H1 (cell line): ENCODE measurements around the gene SPATA16.

Source experiments
- ASH2L ChIP-seq: fragments of 200-600, 300-600 bp; sonication (generic); IDR thresholded peaks from one replicate; pipeline ENCODE4 v1.7.1; 2017; ENCODE audit warnings: low read length
- CHD2 ChIP-seq: IDR thresholded peaks from 2 replicates; pipeline ENCODE4 v1.6.1; 2012; ENCODE audit warnings: low read length, improper control_type of control experiment
- CTCF ChIP-seq, 3 experiments: IDR thresholded peaks; 1 replicate in 2 of 3; 2 replicates in 1 of 3; pipeline versions ENCODE4 v1.5.1 to v1.6.1; 2011; ENCODE audit warnings: low read length in 3 of 3, mild to moderate bottlenecking in 3 of 3, inconsistent platforms in 2 of 3, low read depth in 1 of 3, moderate library complexity in 1 of 3; ENCODE audit not compliant: insufficient read depth in 1 of 3; ENCODE audit errors: control extremely low read depth in 1 of 3
- EZH2 ChIP-seq: fragments of 200-600 bp; sonication (generic); IDR thresholded peaks from 2 replicates; pipeline ENCODE4 v1.7.1; 2012; ENCODE audit warnings: low read depth, mild to moderate bottlenecking, moderate library complexity, low read length, inconsistent platforms; ENCODE audit not compliant: severe bottlenecking
- KDM1A ChIP-seq: fragments of 200-600, 300-600 bp; sonication (generic); IDR thresholded peaks from 2 replicates; pipeline ENCODE4 v1.7.1; 2016; ENCODE audit warnings: mild to moderate bottlenecking, low read length, borderline replicate concordance
- POLR2A ChIP-seq, 2 experiments: IDR thresholded peaks; 1 replicate in 1 of 2; 2 replicates in 1 of 2; pipeline ENCODE4 v1.6.1; 2011; ENCODE audit warnings: low read depth in 2 of 2, low read length in 2 of 2, mild to moderate bottlenecking in 2 of 2; ENCODE audit errors: control extremely low read depth in 1 of 2
- SIN3A ChIP-seq, 2 experiments: IDR thresholded peaks in 1 of 2; conservative IDR thresholded peaks in 1 of 2; 2 replicates each; pipeline ENCODE4 v1.6.1; 2011 to 2012; ENCODE audit warnings: low read length in 2 of 2, improper control_type of control experiment in 1 of 2, low read depth in 1 of 2, mild to moderate bottlenecking in 1 of 2
- TAF1 ChIP-seq: IDR thresholded peaks from 2 replicates; pipeline ENCODE4 v1.6.1; 2011; ENCODE audit warnings: mild to moderate bottlenecking, low read depth, low read length

DNA sequence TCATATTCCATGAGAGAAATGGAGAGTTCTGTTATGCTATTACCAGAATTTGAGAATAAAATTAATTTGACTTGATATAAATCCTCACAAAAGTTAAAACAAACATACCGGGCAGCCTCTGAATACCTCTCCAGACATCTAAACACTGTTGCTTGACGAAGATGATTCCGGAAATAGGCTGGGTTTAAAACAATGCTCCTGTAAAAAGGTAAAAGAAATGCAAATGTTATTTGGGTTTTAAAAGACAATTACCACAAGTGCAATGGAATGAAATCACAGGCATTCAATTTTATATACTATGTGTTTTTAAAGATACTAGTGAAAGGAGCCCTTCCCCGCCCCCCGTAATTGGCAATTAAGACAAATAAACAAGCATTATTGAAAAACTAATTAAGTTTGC is 121.7 kb downstream of the SPATA16 start:
- TF ChIP-seq CTCF (IDR thresholded peaks at IDR 0.05; ENCODE audit: control extremely low read depth in 1 of 3, insufficient read depth in 1 of 3, low read depth in 1 of 3, low read length in 3 of 3) (no peak), EZH2 (no peak), CHD2 (no peak), POLR2A (IDR thresholded peaks at IDR 0.05; ENCODE audit: control extremely low read depth in 1 of 2, low read depth in 2 of 2, low read length in 2 of 2) (no peak), TAF1 (no peak), KDM1A (no peak), SIN3A (conservative IDR thresholded peaks at IDR 0.05 in 1 of 2, IDR thresholded peaks at IDR 0.05 in 1 of 2; ENCODE audit: low read depth in 1 of 2, low read length in 2 of 2) (no peak), ASH2L (no peak)
